BE2C (cell line): ENCODE measurements around the gene CHCHD4.
"Not testable (repeated sequence)": the region's sequence is repeated elsewhere in the genome, so short reads cannot be mapped to it uniquely, and the experiment has no call there.

Source experiments
- DNase-seq: peaks from one replicate; pipeline ENCODE4 v3.0.0-alpha.2; 2020
- H3K27me3 ChIP-seq: fragments of 250-450 bp; sonication (Bioruptor Pico); 2 replicates; pipeline ENCODE4 v1.5.1; 2020; ENCODE audit warnings: mild to moderate bottlenecking
- H3K36me3 ChIP-seq: fragments of 250-450 bp; sonication (Bioruptor Pico); 2 replicates; pipeline ENCODE4 v1.5.1; 2020; ENCODE audit warnings: mild to moderate bottlenecking
- H3K4me1 ChIP-seq: fragments of 250-450 bp; sonication (Bioruptor Pico); 2 replicates; pipeline ENCODE4 v1.5.1; 2020
- H3K4me3 ChIP-seq: 2 replicates; pipeline ENCODE4 v1.5.1; 2011; ENCODE audit warnings: low read depth, low read length
- H3K9me3 ChIP-seq: fragments of 250-450 bp; sonication (Bioruptor Pico); 2 replicates; pipeline ENCODE4 v1.5.1; 2020
- CTCF ChIP-seq: IDR thresholded peaks from 2 replicates; pipeline ENCODE4 v1.5.1; 2012; ENCODE audit warnings: mild to moderate bottlenecking, low read depth, low read length

Gene CHCHD4

GRCh38 chr3:14117468-14118399, 6.9 kb downstream of the CHCHD4 start:
- Histone ChIP-seq H3K4me3 (no peak overlapping the region), H3K9me3 (no peaks in the 10 kb centered on the region), H3K27me3 (no peaks in the 10 kb centered on the region), H3K36me3 (no peaks in the 10 kb centered on the region; the same call in 1 of the 2 replicates), H3K4me1 (no peaks in the 10 kb centered on the region)
- no peak for DNase-seq
- TF ChIP-seq CTCF, result no peak

- Histone ChIP-seq H3K36me3 (no peaks in the 10 kb centered on the region; the same call in 1 of the 2 replicates), H3K4me1 (no peaks in the 10 kb centered on the region), H3K27me3 (no peaks in the 10 kb centered on the region), H3K4me3 (no peak overlapping the region), H3K9me3 (no peaks in the 10 kb centered on the region)
- no peak for DNase-seq
- TF ChIP-seq CTCF, result peak; percentile 24; the same call in 1 of the 2 replicates
These were observed 10.6 kb downstream of the CHCHD4 start for GRCh38 chr3:14113965-14114635.

GRCh38 chr3:14110699-14111098, 14.0 kb downstream of the CHCHD4 start:
- DNase-seq, result no peak
- Histone ChIP-seq H3K9me3 (no peaks in the 10 kb centered on the region), H3K36me3 (no peaks in the 10 kb centered on the region; the same call in 1 of the 2 replicates), H3K4me1 (no peaks in the 10 kb centered on the region), H3K4me3 (no peak overlapping the region), H3K27me3 (no peaks in the 10 kb centered on the region)
- no peak for TF ChIP-seq CTCF

DNA sequence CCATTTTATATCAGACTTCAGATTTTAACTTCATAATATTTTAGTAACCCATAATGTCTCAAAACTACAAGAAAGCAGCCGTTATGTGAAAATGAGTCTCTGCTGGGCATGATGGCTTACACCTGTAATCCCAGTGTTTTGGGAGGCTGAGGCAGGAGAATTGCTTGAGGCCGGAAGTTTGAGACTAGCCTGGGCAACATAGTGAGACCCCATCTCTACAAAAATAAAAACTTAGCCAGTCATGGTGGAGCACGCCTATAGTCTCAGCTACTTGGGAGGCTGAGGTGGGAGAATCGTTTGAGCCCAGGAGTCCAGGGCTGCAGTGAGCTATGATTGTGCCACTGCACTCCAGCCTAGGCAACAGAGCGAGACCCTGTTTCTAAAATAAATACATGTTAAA, 14.8 kb downstream of the CHCHD4 start:
- H3K4me1 ChIP-seq, H3K9me3 ChIP-seq, H3K36me3 ChIP-seq, DNase-seq, H3K4me3 ChIP-seq, H3K27me3 ChIP-seq: not testable (repeated sequence)

- TF ChIP-seq CTCF, result no peak
- Histone ChIP-seq H3K9me3 (no peaks in the 10 kb centered on the region), H3K36me3 (no peaks in the 10 kb centered on the region), H3K4me3 (no peak overlapping the region), H3K4me1 (no peaks in the 10 kb centered on the region), H3K27me3 (peaks cover 2% of the 10 kb centered on the region; the same call in 1 of the 2 replicates)
- no peak for DNase-seq
These were observed 26.9 kb downstream of the CHCHD4 start for GRCh38 chr3:14097616-14098391.

GRCh38 chr3:14096742-14097141, 27.9 kb downstream of the CHCHD4 start:
- H3K27me3 ChIP-seq, result peaks cover 2% of the 10 kb centered on the region; the same call in 1 of the 2 replicates
- H3K4me1 ChIP-seq, result no peaks in the 10 kb centered on the region
- H3K9me3 ChIP-seq, result no peaks in the 10 kb centered on the region
- DNase-seq, result no peak
- H3K4me3 ChIP-seq, result no peak overlapping the region
- H3K36me3 ChIP-seq, result no peaks in the 10 kb centered on the region
- TF ChIP-seq CTCF, result no peak
